ENCODE data around the gene NFATC1. TPM values are rescaled to one million over a fixed set of nuclear protein-coding genes. Genes with fewer than 3 reads are reported as not detected.

The NFATC1 gene
- total RNA-seq, 1 donor from 2014 or later, result 21.9 TPM

- TF ChIP-seq POLR2A (IDR thresholded peaks at IDR 0.05) (no peak), POLR2AphosphoS5 (IDR thresholded peaks at IDR 0.05; ENCODE audit: insufficient read depth in 1 of 2, low read depth in 1 of 2) (no peak), CTCF (IDR thresholded peaks at IDR 0.05) (no peak)
- intact Hi-C loops (cut with DNase I), result no loop called here
- Histone ChIP-seq H3K27me3 (no peaks in the 10 kb centered on the region), H3K9me3 (no peaks in the 10 kb centered on the region), H3K4me1 (peaks cover 5% of the 10 kb centered on the region), H3K27ac (no peak overlapping the region), H3K4me3 (no peak overlapping the region), H3K36me3 (no peaks in the 10 kb centered on the region)
- no peak for DNase-seq (ENCODE audit: extremely low spot score in 2 of 2)
These were observed 32.6 kb downstream of the NFATC1 start for GRCh38 chr18:79428287-79428686.

- H3K27ac ChIP-seq, result no peak overlapping the region
- TF ChIP-seq POLR2A (IDR thresholded peaks at IDR 0.05) (no peak), POLR2AphosphoS5 (IDR thresholded peaks at IDR 0.05; ENCODE audit: insufficient read depth in 1 of 2, low read depth in 1 of 2) (no peak), CTCF (IDR thresholded peaks at IDR 0.05) (no peak)
- H3K4me1 ChIP-seq, result no peaks in the 10 kb centered on the region
- H3K4me3 ChIP-seq, result no peak overlapping the region
- no peaks in the 10 kb centered on the region for H3K27me3 ChIP-seq
- no peaks in the 10 kb centered on the region for H3K9me3 ChIP-seq
- intact Hi-C loops (cut with DNase I), result no loop called here
- no peak for DNase-seq (ENCODE audit: extremely low spot score in 2 of 2)
- peaks cover 0 to 5% of the 10 kb centered on the region in 2 donors for H3K36me3 ChIP-seq
These were observed 33.7 kb downstream of the NFATC1 start for GRCh38 chr18:79429381-79429780.

DNA sequence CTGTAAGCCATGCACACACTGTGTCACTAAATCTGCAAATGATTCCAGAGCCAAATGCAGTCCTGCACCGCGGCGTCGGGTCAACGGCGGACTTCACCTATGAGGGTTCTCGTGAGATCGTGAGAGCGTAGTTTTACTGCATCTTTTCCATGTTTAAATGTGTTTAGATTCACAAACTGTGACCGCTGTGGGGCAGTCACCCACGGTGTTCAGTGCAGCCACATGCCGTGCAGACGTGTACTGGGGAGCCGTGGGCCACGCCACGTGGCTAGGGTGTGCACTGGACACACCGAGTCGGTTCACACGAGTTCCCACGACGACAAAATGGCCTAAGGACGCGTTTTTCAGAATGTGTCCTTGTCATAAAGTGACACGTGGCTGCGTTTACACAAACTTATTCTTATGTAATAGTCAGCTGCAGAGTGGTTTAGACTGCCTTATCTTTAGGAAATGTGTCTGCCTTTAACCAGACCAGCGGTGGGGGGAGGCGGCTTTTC, 34.1 kb downstream of the NFATC1 start:
- H3K4me1 ChIP-seq, result no peaks in the 10 kb centered on the region
- intact Hi-C loops (cut with DNase I), result no loop called here
- H3K27me3 ChIP-seq, result no peaks in the 10 kb centered on the region
- DNase-seq (ENCODE audit: extremely low spot score in 2 of 2), result no peak
- no peak for TF ChIP-seq POLR2AphosphoS5 (IDR thresholded peaks at IDR 0.05; ENCODE audit: insufficient read depth in 1 of 2, low read depth in 1 of 2)
- TF ChIP-seq POLR2A (IDR thresholded peaks at IDR 0.05), result no peak
- TF ChIP-seq CTCF (IDR thresholded peaks at IDR 0.05), result no peak
- H3K9me3 ChIP-seq, result no peaks in the 10 kb centered on the region
- peaks cover 0 to 5% of the 10 kb centered on the region in 2 donors for H3K36me3 ChIP-seq
- no peak overlapping the region for H3K4me3 ChIP-seq
- H3K27ac ChIP-seq, result no peak overlapping the region

DNA sequence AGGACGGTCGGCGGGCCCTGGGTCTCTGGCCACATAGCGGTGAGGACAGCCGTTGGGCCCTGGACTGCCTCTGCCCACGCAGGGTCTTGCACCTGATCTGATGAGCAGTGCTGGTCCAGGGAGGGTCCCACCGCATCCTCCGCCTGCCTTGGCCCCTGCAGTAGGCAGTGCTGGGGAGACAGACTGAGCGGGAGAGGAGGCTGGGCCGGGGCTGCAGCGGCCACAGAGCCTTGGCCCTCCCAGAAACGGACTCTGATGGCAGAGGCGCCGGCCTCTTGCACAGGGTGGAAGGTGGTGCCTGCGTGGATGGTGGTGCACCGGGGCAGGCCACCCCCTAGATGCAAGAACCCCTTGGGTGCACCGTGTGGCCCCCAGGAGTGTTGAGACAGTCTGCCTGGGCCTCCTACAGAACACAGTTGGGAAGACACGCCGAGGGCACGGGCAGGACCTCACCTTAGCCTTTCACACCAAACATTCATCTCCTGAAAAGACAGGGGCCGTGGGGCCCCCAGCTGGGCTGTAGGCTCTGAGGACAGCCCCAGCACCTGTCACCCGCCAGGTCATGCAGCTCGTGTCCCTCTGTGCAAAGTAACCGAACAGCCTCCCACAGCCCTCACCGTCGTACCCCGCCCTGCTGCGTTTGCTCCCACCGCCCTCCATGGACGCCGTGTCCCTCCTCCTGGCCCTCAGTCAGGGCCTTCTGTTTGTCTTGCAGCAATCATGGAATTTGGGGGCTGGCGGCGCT, 36.8 kb downstream of the NFATC1 start:
- intact Hi-C loops (cut with DNase I), result no loop called here
- Histone ChIP-seq H3K27me3 (no peaks in the 10 kb centered on the region), H3K4me1 (no peaks in the 10 kb centered on the region), H3K36me3 (peaks cover 0 to 5% of the 10 kb centered on the region in 2 donors), H3K9me3 (no peaks in the 10 kb centered on the region), H3K27ac (no peak overlapping the region), H3K4me3 (no peak overlapping the region)
- no peak for DNase-seq (ENCODE audit: extremely low spot score in 2 of 2)
- TF ChIP-seq CTCF (IDR thresholded peaks at IDR 0.05) (no peak), POLR2A (IDR thresholded peaks at IDR 0.05) (no peak), POLR2AphosphoS5 (IDR thresholded peaks at IDR 0.05; ENCODE audit: insufficient read depth in 1 of 2, low read depth in 1 of 2) (no peak)

GRCh38 chr18:79433431-79433830, 37.7 kb downstream of the NFATC1 start:
- DNase-seq (ENCODE audit: extremely low spot score in 2 of 2), result no peak
- Histone ChIP-seq H3K9me3 (no peaks in the 10 kb centered on the region), H3K4me3 (no peak overlapping the region), H3K27me3 (no peaks in the 10 kb centered on the region), H3K4me1 (peaks cover under 1% of the 10 kb centered on the region), H3K36me3 (peaks cover 0 to 5% of the 10 kb centered on the region in 2 donors), H3K27ac (no peak overlapping the region)
- intact Hi-C loops (cut with DNase I), result no loop called here
- TF ChIP-seq CTCF (IDR thresholded peaks at IDR 0.05), result no peak
- no peak for TF ChIP-seq POLR2A (IDR thresholded peaks at IDR 0.05)
- no peak for TF ChIP-seq POLR2AphosphoS5 (IDR thresholded peaks at IDR 0.05; ENCODE audit: insufficient read depth in 1 of 2, low read depth in 1 of 2)

All from vagina (tissue), 2 donors.